Activated gamma-delta T cell (primary cell): ENCODE results near the gene CIROP.

ENCODE experiments used
- DNase-seq: peaks from one replicate; lab custom pipeline; 2025; lab: John Stamatoyannopoulos, UW

CIROP gene

DNA sequence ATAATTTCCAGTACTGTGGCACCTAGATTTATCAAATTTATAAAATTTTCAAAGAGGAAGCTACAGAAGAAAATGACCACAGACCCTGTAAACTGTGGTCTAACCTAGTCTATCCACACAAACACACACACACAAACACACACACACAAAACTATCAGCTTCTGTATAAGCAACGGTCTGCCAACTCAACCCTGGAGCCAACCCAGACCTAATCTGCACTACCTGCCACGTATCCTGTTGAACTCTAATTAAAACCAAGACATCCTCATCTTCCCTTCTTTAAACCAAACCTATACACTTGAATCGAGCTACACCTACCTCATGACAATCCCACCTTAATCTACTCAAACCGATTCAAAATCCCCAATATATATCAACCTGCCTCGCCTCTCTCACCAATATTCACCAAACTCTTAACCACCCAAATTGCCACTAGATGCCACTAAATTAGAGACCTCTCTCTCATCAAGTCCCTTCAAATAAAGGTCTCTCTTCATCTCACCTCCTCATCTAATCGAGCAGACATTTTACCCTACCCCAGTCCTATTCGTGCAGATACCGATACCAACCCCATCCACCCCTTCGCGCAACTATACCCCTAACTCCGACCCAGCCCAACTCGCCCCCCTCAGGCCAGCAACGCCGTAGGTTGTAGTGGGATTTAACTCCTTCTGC, 10.7 kb downstream of the CIROP start:
- DNase-seq = no peak

DNA sequence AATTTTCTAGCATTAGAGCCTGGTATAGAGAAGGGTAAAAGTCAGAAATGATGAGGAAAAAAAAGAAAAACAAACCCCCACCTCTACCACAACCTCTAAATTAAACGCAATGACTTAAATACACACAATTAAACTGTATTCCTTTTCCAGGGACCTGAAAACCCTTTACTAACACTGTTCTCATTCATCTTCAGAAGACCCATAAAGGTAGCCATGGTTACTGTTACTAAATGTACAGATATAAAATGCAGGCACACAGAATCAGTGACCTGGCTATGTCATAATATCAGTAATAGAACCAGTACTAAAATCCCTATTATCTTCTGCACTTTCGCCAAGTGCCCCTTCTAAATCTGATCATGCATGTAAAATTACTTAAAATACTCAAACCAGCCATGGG, 11.3 kb downstream of the CIROP start:
- no peak for DNase-seq

DNA sequence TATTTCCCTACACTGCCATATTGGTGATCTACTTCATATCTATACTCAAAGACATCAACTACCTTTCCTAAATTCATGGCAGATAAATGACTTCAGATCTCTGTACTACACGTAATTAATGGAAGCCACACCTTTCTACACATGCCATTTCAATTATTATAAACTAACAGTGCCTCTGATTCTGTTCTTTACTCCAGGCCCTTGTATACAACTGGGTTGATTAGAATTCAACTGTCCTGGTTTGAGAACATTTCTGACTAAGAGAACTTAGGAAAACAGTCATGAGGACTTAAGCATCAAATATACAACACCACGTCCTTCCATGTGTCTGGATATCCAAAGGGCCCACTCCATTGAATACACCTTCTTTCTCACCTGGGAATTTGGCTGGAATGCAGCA, 11.7 kb downstream of the CIROP start:
- no peak for DNase-seq

DNA sequence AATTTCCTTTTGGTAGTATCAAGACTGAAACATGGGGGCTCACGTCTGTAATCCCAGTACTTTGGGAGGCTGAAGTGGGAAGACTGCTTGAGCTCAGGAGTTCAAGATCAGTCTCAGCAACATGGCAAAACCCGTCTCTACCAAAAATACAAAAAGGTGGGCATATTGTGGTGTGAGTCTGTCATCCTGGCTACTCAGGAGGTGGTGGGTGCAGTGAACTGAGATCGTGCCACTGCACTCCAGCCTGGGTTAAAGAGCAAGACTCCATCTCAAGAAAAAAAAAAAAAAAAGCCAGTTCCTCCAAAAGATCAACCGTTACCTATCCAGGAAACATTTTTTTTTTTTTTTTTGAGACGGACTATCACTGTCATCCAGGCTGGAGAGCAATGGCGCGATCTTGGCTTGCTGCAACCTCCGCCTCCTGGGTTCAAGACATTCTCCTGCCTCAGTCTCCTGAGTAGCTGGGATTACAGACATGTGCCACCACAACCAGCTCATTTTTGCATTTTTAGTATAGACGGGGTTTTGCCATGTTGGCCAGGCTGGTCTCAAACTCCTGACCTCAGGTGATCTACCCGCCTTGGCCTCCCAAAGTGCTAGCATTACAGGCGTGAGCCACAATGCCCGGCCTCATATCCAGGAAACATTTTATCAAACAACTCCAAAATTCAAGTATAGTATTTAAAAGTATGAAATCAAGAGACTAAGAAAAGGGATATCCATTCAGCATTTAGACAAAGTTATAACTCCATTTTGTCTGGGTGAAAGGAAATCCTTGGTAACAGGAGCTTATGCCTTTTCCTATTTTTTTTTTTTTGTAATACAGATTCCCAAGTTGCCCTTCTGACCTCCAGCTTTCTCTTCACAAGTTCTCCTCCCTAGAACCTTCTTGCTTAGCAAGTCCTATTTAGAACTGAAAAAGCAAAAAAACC, 13.2 kb downstream of the CIROP start:
- no peak for DNase-seq

DNA sequence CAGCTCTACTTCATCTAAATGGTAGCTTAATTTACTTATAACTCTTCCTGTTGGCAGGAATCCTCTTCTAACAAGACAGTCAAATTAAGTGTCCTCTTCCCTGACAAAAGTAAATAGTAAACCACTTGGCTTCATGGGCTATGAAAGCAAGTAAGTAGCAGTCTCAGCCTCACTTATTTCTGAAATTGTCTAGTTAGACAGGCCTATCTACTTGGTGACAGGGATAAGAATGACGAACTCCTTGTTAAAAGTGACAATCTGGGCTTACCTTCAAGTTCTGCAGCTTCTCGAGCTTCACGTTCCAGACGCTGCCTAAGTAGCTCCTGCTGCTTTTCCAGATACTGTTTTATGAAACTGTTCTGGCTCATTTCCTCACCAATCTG, 14.5 kb downstream of the CIROP start:
- DNase-seq = no peak

DNA sequence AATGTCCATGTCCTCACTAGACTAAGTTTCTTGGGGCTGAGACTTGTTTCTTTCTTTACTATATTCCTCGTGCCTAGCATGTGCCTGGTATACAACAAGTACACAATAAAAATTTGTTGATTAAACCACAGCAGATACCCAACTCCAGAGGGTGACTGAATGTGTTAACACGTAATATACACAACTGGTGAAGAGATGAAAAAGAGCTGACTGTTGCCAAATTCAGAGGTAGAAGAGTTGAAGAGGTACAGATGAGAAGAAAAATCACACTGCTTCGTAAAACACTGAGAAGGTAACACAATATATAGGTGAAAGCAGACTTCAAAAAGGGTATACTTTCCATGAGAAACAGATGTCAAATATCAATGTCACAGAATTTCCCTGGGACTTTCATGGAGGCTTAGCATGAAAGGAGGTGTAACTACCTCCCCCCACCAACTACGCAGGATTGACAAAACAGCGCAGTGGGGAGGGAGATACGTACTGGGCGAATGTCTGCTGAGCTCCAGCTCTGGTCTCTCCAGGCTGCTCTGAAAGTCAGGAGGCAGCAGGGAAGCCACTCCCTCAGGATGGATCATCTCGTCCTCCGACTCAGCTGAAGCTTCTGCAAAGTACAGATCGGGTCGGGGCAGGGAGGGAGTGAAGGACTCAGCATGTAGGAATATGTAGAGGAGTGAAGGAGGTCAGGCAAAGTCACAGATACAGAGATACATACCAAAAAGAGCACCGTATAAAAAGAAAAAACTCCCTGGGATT, 15.1 kb downstream of the CIROP start:
- no peak for DNase-seq

DNA sequence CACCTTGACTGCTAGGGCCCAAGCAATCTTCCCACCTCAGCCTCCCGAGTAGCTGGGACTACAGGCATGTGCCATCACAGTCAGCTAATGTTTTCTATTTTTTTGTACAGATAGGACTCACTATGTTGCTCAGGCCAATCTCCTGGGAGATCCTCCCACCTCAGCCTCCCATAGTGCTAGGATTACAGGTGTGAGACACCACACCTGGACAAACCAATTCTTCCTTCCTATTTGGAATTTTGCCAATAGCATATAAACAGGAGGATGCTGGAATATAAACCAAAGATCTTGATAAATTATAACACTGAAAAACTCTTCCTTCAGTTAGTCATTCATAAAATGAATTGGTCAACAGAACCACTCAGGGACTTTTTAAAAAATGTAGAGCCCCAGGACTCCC, 18.2 kb downstream of the CIROP start:
- no peak for DNase-seq

DNA sequence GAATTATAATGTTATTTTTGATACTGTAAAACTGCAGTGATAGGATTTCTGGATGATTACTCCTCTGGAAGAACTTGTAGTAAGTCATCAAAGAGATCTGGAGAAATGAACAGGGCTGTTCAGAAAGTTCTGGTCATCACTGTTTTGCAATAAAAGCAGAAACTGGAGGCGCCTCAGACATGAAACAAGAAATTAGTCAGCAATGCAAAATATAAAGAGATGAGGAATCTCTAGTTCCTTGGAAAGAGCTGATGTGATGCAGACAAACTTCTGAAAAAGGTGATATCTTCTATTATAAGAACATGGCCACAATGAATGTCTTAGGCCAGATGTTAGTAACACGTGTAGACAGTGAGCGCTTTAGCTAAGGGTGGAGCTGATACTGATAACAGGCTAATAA, 19.3 kb downstream of the CIROP start:
- DNase-seq = no peak

DNA sequence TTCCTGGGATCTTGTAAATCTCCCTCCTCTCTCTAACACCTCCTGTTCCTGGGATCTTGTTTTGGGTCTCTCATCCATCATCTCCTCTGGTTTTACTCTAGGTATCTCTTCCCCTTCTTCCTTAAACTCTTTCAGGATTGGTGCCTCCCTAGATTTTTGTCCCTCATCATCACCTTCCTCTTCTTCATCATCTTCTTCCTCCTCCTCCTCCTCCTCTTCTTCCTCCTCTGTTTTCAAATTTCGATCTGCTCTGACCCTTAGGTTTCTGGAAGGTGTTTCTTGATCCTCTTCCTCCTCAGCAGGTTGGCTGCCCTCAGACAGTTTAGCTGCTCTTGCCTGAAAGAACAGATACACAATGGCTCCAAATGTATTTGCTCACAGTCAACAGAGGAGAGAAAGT, 24.3 kb downstream of the CIROP start:
- DNase-seq = no peak

DNA sequence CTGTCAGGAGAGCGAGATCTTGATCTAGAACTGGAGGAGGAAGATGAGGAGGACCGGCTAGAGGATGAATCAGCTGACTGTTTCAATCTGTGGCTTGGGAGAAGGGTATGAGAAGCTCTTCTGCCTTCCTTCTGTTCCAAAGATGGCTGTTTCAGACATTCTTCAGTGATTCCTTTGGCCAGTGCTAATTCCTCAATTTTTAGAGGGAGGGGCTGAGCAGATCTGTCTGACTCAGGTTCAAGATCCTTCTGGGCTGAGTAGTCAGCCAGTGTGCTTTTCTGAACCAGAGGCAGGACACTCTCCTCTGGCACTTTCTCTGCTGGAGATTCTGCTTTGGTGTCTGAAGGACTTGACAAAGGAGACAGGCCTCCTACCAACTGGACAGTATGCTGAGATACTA, 25.1 kb downstream of the CIROP start:
- no peak for DNase-seq

DNA sequence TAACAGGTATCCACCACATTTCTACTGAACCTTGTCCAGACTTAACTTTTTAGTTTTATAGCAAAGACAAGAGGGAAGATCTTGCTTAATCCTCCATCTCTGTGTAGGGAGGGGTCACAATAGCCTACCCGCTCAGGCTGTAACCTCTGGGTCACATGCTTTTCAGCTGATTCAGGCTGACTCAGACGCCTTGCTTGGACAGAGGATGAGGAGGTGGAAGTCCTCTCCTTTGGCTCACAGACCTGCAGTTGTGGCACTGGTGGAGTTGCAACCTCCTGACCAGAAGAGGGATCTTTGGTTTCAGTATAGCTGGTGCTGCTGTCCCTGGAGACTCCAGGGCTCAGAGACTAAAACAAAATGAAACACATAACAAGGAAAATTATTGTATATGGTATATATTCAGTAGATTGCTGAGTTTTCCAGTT, 26.1 kb downstream of the CIROP start:
- no peak for DNase-seq

DNA sequence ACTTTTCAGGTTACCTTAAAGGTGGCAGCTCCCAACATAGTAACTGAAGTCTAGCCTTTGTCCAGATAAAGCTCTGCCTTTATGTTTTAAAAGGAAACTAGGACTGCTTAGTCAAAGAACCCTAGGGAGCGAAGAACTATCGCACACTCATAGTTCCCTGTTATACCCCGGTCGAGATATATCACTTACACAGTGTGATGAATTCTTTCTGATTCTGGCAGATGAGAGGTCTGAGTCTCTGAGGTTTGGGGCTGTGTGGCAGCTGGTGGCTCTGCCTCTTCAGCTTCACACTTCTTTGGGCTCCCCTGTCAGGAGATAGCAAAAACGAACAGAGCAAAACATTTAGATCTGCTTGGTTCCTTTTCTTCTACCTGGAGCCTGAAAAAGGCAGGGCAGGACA, 26.8 kb downstream of the CIROP start:
- DNase-seq = no peak

DNA sequence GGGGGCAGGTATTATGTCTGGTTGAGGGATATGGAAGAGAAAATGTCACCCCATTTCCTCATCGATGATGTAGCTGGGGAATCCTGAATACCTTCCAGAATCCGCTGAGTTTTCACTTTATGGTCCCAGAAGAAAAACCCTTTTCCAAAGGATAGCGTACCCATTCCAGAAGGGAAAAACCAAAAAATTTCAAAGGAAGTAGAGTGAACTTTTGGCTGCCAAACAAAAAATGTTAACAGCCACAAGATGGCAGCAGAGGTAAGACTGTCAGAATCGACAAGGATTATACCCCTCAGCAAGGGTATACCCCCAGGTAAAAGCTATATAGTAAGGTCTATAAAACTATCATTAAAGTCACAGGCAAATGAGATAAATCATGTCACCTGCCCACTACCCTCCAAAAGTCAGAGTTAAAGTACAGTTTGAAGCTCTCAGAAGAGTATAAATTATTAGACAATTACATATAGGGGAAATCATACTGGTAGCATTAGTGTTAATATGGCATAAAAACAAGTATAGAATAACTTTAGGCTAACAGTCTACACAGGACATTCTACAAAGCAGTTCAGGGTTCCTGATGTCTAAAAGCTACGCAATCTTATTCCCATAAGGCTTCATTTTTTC, 27.9 kb downstream of the CIROP start:
- no peak for DNase-seq

DNA sequence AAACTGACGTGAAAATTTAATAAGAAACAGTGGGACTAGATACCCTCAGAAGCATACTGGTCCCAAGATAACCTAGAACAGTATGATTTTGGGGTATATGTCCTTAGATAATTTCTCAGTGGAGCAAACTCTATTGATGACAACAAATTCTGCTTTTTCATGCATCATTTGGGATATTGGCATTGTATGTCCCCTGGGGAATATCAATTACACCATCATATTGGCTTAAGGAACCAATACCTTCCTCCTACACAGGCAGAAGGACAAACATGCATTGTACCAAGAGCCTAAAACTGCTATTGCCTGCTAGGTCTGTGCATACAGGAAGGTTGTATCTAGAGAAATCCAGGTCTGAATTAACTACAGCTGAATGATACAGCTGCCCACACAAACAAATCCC, 29.9 kb downstream of the CIROP start:
- DNase-seq = no peak

DNA sequence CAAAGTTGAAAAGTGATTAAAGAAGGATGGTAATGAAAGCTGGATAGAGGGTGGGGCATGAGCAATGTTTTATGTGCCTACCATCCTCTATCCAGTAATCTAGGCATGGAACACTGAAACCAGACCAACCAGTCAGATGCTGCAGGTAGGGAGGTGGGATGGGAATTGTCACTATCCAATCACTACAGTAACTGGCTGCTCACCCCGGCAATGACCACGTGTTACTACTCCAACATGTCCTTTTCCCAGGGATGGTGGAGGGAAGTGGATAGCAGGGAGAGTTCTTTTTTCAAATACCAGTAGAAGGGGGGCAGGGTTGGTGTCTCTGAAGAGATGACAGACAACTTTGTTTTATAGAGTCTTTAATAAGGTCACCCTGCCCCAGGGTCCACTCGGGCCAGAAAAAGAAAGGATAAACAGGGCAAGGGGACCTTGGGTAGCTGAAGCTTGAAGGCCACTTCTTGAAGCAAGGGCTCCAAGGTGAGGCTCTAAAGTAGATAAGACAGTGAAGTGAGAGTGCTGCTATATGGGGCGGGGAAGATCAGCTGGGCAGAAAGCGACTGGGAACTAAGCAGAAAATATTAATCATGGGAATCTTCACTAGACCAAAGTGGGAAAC, 32.8 kb downstream of the CIROP start:
- DNase-seq = no peak

DNA sequence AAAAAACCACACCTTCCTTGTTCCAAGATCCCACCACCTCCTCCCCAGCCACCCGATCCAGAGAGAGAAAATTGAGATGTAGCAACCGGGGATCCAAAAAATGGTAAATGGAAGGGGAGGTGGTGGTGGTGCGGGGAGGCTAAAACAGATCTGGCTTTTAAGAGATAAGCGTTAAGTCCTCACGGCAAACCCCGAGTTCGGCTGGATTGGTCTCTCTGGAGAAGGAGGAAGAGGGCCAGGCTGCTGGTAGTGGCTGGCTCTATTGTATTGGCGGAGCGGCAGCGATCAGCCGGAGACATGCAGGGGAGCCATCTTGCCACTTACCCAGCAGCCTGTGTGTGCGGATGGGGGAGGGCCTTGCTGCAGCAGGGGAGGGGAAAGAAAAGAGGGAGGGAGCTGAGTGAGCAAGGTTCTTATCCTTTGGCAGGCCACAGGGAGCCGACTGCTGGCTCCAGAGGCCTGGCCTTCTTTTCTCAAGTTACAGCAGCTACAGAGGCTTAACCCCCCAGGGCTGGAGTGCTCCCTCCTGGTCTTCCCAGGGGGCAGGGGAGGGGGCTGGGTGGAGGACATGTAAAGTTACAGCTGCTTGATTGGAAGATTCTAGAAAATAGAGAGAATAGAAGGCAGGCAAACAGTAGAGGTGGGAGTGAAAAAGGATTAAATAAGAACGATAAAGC, 33.4 kb downstream of the CIROP start:
- DNase-seq = no peak

DNA sequence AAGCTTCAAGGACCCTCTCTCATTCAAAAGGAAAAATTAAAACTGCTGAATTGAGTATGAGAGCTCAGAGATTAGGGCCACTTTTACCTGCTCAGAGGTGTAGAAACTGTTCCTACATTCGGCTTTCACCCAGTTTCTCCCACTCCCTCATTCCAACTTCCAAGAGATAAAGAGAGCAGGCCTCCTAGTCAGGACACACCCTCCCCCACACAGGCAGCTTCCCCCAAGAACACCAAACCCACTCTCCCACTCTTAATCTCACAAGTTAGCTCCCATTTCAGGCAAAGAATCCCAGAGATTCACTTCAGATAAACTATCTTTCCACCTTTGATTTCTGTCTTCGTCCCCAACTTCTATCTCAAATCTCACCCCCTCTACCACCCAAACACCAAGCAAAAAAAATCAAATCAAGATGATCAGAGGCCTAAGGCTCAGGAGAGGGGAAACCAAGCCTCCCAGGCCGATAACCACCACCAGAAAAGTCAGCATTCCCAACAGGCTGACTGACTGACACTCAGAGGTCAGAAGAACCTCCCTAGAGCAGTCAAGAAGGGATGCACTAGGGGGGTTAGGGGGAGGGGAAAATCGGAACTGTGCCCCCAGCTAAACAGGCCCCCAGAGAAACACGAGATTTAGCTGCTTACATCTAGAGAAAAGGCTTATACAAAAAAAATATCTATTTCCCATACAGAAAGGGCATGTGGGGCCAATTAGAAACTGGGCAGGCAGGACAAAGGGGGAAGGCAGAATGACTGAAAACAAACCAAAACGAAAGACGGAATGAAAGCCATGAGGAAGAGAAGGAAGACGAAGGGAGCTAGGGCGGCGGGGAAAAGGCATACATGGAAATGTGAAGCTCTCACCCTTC, 34.3 kb downstream of the CIROP start:
- DNase-seq = no peak

DNA sequence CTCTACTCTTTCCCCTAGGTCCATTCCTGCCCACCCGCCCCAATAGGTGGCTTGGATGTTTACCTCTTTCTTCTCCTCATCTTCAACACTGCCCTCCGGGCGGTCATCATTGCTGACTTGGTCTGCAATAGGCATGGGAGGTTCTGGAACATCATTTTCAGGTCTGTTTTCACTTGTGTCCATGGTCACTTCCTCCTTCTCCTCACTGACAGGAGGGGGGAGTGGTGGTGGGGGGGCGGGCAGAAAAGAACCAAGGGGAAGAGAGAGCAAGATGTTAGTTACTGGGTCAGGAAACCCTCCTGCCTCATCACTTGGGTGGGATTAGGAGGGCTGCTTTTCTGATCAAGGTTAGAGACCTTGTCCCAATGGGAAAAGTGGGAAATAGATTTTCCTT, 35.4 kb downstream of the CIROP start:
- no peak for DNase-seq

DNA sequence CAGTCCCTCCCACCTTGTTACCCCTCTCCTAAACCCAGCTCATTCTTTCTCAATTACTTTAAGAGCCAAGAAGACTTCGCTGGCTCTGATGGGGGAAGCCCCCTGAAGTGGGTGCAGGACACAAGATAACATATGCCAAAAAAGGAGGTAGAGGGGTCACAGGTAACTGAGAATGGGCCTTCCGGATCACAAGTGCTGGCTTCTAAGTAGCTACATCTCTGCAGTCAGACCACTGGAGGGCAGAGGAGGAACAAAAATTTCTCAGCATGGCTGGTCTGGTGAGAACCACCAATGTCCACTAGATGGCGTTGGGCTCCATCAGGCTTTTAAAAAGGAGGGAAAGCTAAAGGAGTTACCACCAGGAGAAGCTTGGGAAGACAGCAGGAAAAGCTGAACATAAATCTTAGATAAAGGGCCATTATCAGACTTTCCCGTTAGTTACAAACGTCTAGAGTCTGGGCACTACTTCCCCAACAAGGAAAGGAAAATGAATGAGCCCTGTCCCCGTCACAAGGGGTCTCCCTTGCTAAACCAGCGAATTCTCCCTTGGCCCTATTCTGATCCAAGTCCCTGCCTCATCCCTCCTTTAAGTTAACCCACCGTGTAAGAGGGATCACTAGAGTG, 35.9 kb downstream of the CIROP start:
- DNase-seq = no peak
